ENCODE data around the gene SYNE1.

- no peak for TF ChIP-seq POLR2A (IDR thresholded peaks at IDR 0.05)
- no peak for TF ChIP-seq CTCF (IDR thresholded peaks at IDR 0.05)
- TF ChIP-seq EP300 (IDR thresholded peaks at IDR 0.05) = no peak
Observed at GRCh38 chr6:152630832-152631231, 6.3 kb downstream of the SYNE1 start.
